SU-DHL-6 (cell line): ENCODE results near the gene GSTM2.

Source experiments
- CTCF ChIP-seq: fragments of 200-600 bp; sonication (generic); IDR thresholded peaks from one replicate; pipeline ENCODE4 v1.5.1; 2017; ENCODE audit warnings: antibody characterized with exemption, mild to moderate bottlenecking, low read length, moderate library complexity; ENCODE audit not compliant: insufficient read depth, poor library complexity, severe bottlenecking
- EZH2phosphoT487 ChIP-seq: fragments of 200-600 bp; sonication (generic), shearing (Covaris generic); conservative IDR thresholded peaks from 2 replicates; pipeline ENCODE4 v1.6.1; 2018; ENCODE audit warnings: mild to moderate bottlenecking, antibody characterized with exemption, low read length, moderate library complexity, mixed read lengths

GRCh38 chr1:109622895-109623294 is 45.0 kb upstream of the GSTM2 start:
- TF ChIP-seq CTCF (no peak), EZH2phosphoT487 (no peak)
